ENCODE data around the gene SH3GL1. TPM values are rescaled to one million over a fixed set of nuclear protein-coding genes. Genes with fewer than 3 reads are reported as not detected.

SH3GL1 gene
- total and polyA plus RNA-seq, 12 donors: 13.1 to 41.8 (median 18.0) TPM

DNA sequence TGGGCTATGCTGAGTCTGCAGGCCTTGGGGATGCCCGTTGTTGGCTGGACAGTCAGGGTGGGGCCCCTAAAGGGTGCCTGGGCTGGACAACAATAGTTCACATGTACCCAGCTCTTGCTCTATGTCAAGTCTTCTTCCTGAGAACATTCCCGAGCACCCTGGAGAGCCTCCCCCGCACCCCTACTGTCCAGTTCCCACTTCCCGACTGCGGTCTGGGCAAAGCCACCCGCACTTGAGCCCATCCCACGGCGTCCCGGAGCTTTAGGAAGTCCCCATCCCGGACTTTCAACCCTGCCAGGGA, 58.1 kb downstream of the SH3GL1 start:
- ATAC-seq (peak; percentile 5 to 43 (median 25)), DNase-seq (no peak)
- WGBS, 2 donors: 1 to 5% methylated on average over 10 of the region's 10 CpGs
- H3K36me3 ChIP-seq: peaks cover 0 to 15% (median 4%) of the 10 kb centered on the region in 9 donors
- peak overlapping the region; percentile 76 to 98 (median 94) for H3K27ac ChIP-seq
- TF ChIP-seq, protein P1, sequence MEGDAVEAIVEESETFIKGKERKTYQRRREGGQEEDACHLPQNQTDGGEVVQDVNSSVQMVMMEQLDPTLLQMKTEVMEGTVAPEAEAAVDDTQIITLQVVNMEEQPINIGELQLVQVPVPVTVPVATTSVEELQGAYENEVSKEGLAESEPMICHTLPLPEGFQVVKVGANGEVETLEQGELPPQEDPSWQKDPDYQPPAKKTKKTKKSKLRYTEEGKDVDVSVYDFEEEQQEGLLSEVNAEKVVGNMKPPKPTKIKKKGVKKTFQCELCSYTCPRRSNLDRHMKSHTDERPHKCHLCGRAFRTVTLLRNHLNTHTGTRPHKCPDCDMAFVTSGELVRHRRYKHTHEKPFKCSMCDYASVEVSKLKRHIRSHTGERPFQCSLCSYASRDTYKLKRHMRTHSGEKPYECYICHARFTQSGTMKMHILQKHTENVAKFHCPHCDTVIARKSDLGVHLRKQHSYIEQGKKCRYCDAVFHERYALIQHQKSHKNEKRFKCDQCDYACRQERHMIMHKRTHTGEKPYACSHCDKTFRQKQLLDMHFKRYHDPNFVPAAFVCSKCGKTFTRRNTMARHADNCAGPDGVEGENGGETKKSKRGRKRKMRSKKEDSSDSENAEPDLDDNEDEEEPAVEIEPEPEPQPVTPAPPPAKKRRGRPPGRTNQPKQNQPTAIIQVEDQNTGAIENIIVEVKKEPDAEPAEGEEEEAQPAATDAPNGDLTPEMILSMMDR (IDR thresholded peaks at IDR 0.05): no peak
- peaks cover 3 to 32% (median 27%) of the 10 kb centered on the region in 9 donors for H3K4me1 ChIP-seq
- peak overlapping the region; percentile 24 to 89 (median 63) for H3K4me3 ChIP-seq
- H3K27me3 ChIP-seq: no peaks in the 10 kb centered on the region
- H3K9me3 ChIP-seq: no peaks in the 10 kb centered on the region
- intact Hi-C loops (cut with DNase I): loop anchor here in 5 of 10 donors (2.0 to 5.0 kb wide), 3 partner anchors 59 to 95 kb away; partner anchors contain the start of genes SH3GL1 (in 5 of the 5), CHAF1A (in 1 of the 5) and YJU2 (in 1 of the 5)

DNA sequence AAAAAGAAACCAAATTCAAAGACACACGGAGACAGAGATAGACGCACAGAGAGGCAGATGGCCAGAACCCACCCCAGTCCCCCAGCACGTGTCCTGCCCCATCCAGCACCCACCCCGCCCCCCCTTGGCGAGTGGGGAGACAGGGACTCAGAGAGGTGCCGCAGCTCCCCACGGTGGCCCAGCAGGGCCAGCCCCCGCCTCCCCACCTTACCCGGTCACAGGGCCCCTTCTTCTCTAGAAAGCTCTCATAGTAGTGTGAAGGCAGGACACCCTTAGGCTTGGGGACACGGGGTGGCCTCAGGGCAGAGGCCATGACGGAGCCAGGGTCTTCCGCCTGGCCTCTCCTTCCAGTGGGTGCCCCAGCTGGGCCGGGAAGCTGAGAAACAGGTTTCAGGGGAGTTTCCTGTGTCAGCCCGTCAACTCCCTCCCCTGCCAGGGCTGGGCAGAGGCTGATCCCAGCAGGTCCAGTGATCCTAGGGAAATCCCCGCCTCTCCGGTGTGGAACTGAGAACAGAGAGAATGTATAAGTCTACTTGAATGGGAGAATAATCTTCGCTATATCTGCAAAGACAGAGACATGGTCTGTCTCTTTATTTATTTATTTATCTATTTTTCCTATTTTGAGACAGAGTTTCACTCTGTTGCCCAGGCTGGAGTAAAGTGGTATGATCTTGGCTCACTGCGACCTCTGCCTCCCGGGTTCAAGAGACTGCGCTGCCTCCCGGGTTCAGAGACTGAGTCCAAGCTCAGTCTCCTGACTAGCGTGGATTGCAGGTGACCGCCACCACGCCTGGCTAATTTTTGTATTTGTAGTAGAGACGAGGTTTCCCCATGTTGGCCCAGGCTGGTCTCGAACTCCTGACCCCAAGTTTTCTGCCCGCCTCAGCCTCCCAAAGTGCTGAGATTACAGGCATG, 61.6 kb downstream of the SH3GL1 start, which contains the start of gene STAP2:
TSS of gene STAP2 (minus strand) at position 387 of the 915 bp plus-strand sequence. CDS start at position 313, 74 bp downstream.
- peak within 1 kb of the TSS; percentile 21 to 58 (median 48) for H3K4me3 ChIP-seq
- H3K27me3 ChIP-seq: no peaks in the 10 kb centered on the region
- ATAC-seq (no peak), DNase-seq (no peak)
- intact Hi-C loops (cut with DNase I): no loop called here
- peak within 1 kb of the TSS in 8 of 10 donors; percentile 33 to 77 (median 62) for H3K27ac ChIP-seq
- H3K9me3 ChIP-seq: no peaks in the 10 kb centered on the region
- no peaks in the 10 kb centered on the region for H3K36me3 ChIP-seq
- WGBS, 2 donors: 48 to 54% methylated on average over 27 of the region's 27 CpGs
- TF ChIP-seq, protein P1 (IDR thresholded peaks at IDR 0.05): no peak
- H3K4me1 ChIP-seq: peaks cover 3 to 25% (median 20%) of the 10 kb centered on the region in 9 donors

DNA sequence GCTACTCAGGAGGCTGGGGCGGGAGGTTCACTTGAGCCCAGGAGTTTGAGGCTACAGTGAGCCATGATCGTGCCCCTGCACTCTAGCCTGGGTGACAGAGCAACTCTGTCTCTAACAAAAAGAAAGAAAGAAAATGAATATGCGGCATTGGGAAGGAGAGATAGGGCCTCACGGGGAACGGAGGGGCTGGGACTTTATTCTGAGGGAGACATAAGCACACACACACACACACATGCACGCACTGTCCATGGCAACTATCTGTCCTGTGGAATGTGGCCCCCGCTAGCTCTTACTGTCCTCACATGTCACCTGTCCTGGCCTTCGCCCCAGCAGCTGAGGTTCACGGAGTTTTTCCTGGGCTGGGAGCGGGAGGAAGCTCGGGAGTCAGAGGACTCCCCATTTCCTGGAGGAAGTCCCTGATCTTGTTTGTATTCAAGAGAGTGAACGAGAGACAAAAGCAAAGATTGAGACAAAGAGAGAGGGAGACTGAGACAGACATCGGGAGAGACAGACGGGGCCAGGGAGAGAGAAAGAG, 62.4 kb downstream of the SH3GL1 start:
- Histone ChIP-seq H3K9me3 (no peaks in the 10 kb centered on the region), H3K27ac (peak overlapping the region in 8 of 10 donors; percentile 33 to 77 (median 62)), H3K27me3 (no peaks in the 10 kb centered on the region), H3K4me3 (peak overlapping the region; percentile 21 to 58 (median 48)), H3K36me3 (no peaks in the 10 kb centered on the region), H3K4me1 (peaks cover 3 to 25% (median 20%) of the 10 kb centered on the region in 9 donors)
- TF ChIP-seq, protein P1 (IDR thresholded peaks at IDR 0.05): no peak
- intact Hi-C loops (cut with DNase I): no loop called here
- WGBS, 2 donors: 9 to 11% methylated on average over 14 of the region's 14 CpGs
- no peak for DNase-seq
- no peak for ATAC-seq

DNA sequence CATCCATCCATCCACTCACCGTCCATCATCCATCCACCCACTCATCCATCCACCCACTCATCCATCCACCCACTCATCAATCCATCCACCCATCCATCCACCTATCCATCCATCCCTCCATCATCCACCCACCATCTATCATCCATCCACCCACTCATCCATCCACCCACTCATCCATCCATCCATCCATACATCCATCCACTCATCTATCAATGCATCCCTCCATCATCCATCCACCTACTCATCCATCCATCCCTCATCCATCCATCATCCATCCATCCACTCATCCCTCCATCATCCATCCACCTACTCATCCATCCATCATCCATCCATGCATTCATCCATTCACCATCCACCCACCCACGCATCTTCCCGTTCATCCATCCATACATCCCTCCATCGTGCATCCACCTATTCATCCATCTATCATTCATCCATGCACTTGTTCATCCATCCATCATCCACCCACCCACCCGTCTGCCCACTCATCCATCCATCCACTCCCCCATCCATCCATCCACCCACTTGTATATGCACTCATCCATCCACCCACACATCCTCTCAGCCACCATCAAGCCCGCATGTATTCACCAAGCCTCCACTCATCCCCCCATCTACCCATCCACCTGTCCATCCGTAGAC, 65.3 kb downstream of the SH3GL1 start:
- no peak overlapping the region for H3K4me3 ChIP-seq
- ATAC-seq: no peak

More for the DNA sequence above, 65.3 kb downstream of the SH3GL1 start:
- Histone ChIP-seq H3K36me3 (no peaks in the 10 kb centered on the region), H3K4me1 (peaks cover 0 to 16% (median 14%) of the 10 kb centered on the region in 9 donors), H3K27me3 (no peaks in the 10 kb centered on the region), H3K27ac (no peak overlapping the region), H3K9me3 (no peaks in the 10 kb centered on the region)
- no peak for DNase-seq
- WGBS, 2 donors: 94 to 98% methylated on average over 7 of the region's 7 CpGs
- intact Hi-C loops (cut with DNase I): no loop called here
- TF ChIP-seq, protein P1 (IDR thresholded peaks at IDR 0.05): no peak

Measured in heart right ventricle (tissue), 16 donors.